Renal cortex interstitium (tissue), 11 donors: Measurements from ENCODE around the gene PRDM16. TPM values are rescaled to one million over a fixed set of nuclear protein-coding genes. Genes with fewer than 3 reads are reported as not detected.

Experiments used
- DNase-seq, 11 donors: peaks; one replicate each; pipeline ENCODE4 v3.0.0-alpha.2; 2013; ENCODE audit warnings: low read depth in 9 of 11, low spot score in 4 of 11; ENCODE audit errors: extremely low read depth in 1 of 11
- polyA plus RNA-seq, 3 donors: library from polyadenylated mRNA; unstranded; fragments of 120-200 nt; gene quantifications; one replicate each; pipeline ENCODE4 v1.2.1, GENCODE V29; 2013; ENCODE audit not compliant: insufficient read length in 3 of 3

PRDM16 gene
- polyA plus RNA-seq, 3 donors = 5.8 to 14.6 (median 7.3) TPM

DNA sequence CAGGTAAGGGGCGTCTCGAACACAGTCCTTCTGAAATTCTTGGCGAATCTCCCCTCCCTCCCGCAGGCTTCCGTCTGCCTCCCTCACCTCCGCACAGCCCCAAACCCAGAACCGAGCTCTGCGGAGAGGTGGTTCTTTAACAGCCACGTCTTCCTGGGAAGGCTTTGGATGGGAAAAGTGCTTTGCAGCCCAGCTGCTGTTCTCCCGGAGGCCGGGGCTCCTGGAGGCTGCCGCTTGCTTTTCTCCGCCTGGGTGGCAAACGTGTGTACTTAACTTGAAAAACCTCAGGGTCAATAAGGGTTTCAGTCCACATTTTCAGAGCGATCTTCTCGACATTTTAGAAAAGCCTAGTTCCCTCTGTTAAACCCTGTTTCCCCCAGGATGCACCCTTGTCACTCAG lies 109.3 kb downstream of the PRDM16 start:
- DNase-seq = no peak

DNA sequence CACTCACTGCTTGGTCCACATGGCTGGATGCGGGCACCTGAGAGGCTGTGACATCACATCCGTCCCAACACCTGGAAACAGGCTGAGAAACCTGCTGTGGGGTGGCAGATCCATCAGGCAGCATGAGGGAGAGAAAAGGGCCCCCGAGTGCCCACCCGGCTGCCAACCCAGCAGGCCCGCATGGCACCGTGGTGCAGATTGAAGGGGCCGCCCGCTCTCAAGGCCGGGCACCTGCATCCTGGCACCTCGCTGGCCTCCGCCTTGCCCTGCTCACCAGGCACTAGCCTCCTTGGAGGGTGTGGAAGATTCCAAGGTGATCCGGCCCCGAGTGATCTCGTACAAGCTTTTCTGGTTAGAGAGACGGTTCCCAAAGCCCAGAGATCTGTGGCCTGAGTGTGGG lies 110.5 kb downstream of the PRDM16 start:
- no peak for DNase-seq

DNA sequence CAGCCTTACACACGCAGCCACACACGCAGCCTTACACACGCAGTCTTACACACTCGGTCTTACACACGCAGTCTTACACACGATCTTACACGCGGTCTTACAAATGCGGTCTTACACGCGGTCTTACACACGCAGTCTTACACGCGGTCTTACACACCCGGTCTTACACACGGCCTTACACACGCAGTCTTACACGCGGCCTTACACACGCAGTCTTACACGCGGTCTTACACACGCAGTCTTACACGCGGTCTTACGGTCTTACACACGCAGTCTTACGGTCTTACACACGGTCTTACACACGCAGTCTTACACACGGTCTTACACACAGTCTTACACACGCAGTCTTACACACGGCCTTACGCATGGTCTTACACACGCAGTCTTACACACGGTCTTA lies 111.9 kb downstream of the PRDM16 start:
- no peak for DNase-seq

- DNase-seq = no peak
These were observed 113.0 kb downstream of the PRDM16 start for GRCh38 chr1:3181956-3182355.

DNA sequence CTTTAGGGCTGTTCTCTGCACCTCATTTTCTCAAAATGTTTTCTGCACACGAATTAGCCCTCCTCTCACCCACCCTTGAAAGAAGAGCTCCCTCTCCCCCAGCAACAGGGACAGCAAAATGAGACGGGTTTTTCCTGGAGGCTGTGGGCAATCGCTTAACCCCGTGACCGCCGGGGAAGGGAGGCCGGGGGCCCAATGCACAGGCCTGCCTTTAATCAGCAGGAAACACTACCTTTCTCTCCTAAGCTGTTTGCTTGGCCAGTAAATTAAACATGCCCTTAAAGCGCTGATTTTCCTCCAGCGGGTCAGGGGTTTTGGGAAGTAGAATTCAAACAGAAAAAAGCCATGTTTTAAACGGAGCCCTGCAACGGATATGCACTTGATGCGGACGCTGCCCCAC lies 114.4 kb downstream of the PRDM16 start:
- no peak for DNase-seq

DNA sequence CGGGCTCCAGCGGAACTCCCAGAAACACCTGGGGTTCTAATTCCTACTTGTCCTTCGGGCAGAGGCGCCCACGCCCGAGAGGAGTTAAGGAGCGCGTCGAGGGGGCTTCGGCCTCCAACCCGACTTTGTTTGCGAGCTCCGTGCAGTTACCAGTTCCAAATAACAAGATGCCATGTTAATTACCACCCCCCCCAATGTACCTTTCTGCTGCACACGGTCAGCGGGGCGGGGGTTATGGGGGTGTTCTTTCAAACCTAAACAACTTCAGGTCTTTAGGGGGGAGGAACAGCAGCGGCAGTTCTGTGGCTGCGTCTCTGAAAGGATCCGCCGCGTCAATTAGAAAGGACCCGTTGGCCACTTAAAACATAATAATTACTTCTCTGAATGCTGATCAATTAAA lies 114.8 kb downstream of the PRDM16 start:
- no peak for DNase-seq

DNA sequence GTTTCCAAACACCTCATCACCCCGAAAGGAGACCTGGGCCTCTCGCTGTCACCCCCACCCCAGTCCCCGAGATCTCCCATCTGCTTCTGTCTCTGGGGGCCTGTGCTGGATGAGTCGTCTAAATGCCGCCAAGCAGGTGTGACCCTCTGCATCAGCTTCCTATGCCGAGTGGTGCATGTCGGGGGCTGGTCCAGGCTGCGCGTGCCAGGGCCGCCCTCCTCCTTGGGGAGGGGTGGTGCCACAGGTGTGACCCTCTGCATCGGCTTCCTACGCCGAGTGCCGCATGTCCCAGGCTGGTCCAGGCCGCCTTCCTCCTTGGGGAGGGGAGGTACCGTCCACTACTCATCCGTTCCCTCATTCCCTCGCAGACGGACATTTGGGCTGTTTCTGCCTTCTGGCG lies 115.7 kb downstream of the PRDM16 start:
- no peak for DNase-seq

- DNase-seq = no peak
These were observed 117.0 kb downstream of the PRDM16 start for GRCh38 chr1:3185896-3186525.

- DNase-seq = peak in 7 of 11 donors; percentile 43 to 79 (median 63)
These were observed 117.5 kb downstream of the PRDM16 start for GRCh38 chr1:3186526-3186921.

DNA sequence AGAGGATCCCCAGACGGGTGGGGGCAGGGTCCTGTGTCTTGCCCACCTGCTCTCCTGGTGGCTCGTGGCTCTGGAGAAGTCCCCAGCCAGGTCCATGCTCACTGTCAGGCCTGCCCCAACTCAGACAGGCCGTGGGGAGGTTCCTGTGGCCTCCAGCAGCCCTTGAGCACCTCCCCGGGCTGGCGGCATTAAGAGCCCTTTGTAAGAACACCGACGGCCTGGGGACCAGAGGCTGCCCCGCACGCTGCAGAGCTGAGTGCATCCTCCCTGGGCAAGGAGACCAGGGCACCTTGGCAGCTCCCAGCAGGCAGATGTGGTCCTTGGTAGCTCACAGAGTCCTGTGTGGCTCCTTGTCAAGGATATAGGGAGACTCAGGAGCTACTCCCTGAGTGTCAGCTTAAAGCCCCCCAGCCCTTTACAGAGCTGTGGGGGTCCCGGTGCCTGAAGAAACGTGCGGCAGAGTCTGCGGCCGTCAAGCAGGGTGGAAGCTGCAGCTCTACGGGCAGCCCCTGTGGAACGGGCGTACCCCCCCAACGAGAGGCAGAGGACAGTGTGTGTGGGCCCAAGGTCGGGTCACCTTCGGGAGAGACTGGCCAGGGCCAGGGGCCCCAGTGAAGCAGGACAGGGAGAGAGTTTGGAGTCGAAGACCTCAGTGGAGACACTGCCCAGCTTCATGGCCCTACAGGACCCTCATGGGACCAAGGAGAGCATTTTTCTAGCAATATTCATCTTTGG lies 118.6 kb downstream of the PRDM16 start:
- no peak for DNase-seq

- DNase-seq = no peak
These were observed 119.4 kb downstream of the PRDM16 start for GRCh38 chr1:3188150-3188971.

DNA sequence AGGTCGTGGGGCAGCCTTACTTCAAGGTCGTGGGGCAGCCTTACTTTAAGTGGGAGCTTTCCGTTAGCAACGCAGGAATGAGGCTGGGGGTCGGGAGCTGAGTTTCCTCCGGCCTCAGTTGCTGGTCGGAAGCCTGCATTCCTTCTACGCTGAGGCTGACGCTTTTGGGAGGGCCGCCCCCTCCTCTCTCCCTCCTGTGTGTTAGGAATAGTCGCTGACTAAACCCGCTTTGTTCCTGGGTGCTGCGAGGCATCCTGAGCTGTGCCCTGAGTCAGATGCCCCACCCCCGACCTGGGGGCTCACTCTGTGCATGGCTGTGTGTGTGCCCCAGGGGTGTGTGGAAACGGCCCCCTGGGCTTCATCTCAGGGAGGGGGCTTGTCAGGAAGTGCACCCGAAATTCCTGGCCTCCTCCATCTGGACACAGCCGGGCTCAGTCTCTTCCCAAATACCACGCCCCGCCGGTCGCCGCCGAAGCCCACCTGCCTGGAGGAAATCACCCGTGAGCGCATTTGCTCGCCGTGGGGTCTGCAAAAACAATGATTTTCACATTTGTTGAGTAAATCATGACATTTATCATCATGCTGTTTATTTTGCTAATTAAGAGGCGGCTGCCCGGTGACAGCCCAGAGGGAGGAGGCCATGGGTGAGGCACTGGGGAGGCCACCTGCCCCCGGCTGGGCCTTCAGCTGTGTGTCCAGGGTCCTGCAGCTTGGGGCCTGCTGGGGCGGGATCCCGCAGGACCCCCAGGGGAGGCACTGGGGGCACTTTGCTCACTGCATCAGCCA lies 121.4 kb downstream of the PRDM16 start:
- DNase-seq = no peak

DNA sequence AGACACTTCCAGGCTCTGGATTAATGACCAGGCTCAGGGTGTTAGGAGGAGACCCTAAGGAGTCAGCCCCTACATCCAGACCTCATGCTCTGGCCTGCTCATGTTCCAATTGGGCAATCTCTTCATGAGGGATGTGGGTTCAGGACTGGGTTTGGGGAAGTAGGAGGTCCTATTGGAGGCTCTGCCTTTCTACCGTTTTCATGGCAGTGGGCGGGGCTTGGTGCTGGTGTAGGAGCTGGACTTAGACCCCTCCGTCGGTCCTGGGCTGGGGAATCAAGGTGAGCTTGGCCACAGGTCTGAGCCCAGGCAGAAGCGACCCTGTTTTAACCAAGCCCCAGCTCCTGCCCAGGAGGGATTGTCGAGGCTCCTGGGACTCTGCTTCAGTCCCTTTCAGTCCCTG lies 123.4 kb downstream of the PRDM16 start:
- no peak for DNase-seq

DNA sequence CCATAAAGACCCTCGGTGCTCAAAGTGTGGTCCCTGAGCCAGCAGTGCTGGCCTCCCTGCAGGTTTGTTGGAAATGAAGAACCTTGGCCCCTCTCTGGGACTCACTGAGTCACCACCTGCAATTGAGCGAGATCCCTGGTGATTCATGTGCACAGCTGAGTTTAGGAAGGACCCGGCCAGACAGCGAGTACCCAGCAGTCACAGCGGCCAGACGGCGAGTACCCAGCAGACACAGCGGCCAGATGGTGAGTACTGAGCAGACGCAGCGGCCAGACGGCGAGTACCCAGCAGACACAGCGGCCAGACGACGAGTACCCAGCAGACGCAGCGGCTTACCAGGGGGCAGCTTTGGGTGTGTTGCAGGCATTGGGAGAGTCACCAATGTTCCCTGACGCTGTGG lies 123.8 kb downstream of the PRDM16 start:
- no peak for DNase-seq

DNA sequence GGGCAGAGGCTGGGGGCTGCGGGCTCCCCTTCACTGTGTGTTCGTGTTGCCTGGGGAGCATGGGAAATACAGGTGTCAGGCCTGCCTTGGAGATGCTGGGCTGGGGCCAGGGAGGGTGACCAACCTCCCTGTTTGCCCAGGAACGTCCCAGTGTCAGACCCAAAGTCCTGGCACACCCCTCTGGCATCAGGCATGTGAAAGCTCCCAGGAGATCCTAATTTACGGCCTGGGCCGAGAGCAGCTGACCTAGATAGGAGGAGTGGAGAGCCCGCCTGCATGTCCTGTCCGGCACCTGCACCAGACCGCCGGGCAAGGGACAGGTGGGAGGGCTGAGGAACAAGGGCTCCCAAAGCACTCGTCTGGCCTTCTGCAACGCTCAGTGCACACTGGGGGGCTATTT lies 124.8 kb downstream of the PRDM16 start:
- no peak for DNase-seq

GRCh38 chr1:3194760-3195479 lies 125.9 kb downstream of the PRDM16 start:
- no peak for DNase-seq

- no peak for DNase-seq
These were observed 126.4 kb downstream of the PRDM16 start for GRCh38 chr1:3195480-3195815.

DNA sequence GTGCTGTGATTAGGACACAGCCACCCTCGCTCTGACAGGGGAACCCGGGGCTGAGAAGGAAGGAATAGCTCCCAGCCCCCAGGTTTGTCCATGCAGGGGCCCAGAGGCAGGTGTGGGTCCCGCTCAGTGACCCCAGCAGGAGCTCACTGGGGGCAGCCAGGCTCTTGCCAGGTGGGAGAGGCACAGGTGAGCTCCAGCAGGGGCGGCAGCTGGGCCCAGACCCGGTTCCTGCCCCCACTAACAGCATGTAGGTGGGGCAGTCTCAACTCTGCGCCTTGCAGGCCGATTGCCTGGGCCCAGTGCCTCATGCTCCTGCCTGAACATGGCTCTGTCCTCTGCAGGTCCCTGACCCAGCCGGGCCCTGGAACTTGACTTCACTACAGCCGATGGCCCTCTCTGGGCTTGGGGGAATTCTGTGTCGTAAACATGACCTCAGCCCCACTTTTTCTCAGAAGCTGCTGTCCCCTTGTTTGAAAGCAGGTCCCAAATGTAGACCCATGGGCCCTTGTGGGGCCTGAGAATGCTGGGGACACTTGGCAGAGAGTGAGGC lies 127.0 kb downstream of the PRDM16 start:
- no peak for DNase-seq
